ENCODE data around the gene CREBRF. TPM values are rescaled to one million over a fixed set of nuclear protein-coding genes. Genes with fewer than 3 reads are reported as not detected.

The CREBRF gene
- total and polyA plus RNA-seq, 2 donors (not counting 3 experiments of a cell fraction or from before 2014, with no cell fraction given): 2.7 to 8.8 TPM

- Histone ChIP-seq H4K20me1 (replicated peaks; ENCODE audit: control insufficient read depth, extremely low read depth, insufficient read depth, low read length) (no peaks in the 10 kb centered on the region), H3K27me3 (ENCODE audit: control insufficient read depth in 2 of 2, insufficient read depth in 2 of 2, low read length in 2 of 2) (no peaks in the 10 kb centered on the region), H3K4me2 (ENCODE audit: insufficient read depth, low read length) (peak overlapping the region; percentile 71), H3K9me1 (replicated peaks; ENCODE audit: control insufficient read depth, extremely low read depth, insufficient read depth, low read length) (no peaks in the 10 kb centered on the region), H3K4me1 (ENCODE audit: control insufficient read depth, extremely low read depth, insufficient read depth, low read length) (peaks cover 23% of the 10 kb centered on the region), H3K27ac (ENCODE audit: insufficient read depth, low read depth, low read length) (no peak overlapping the region), H2AFZ (ENCODE audit: low read depth, low read length) (peak overlapping the region; percentile 81), H3K79me2 (ENCODE audit: control insufficient read depth, insufficient read depth, low read length) (no peaks in the 10 kb centered on the region), H3K9me3 (replicated peaks; ENCODE audit: control insufficient read depth, insufficient read depth, low read length) (no peaks in the 10 kb centered on the region), H3K36me3 (ENCODE audit: control insufficient read depth in 2 of 2, extremely low read depth in 1 of 2, insufficient read depth in 2 of 2, low read length in 2 of 2) (no peaks in the 10 kb centered on the region), H3K4me3 (replicated peaks in 1 of 3; ENCODE audit: insufficient read depth in 1 of 3, low read depth in 1 of 3, low read length in 3 of 3) (peak overlapping the region; percentile 7 to 72 (median 48)), H3K9ac (replicated peaks; ENCODE audit: extremely low read depth, insufficient read depth, low read length) (peak overlapping the region; percentile 35)
- intact Hi-C loops (cut with micrococcal nuclease) (loop anchor here (5.0 kb wide), 2 partner anchors 237 to 862 kb away; no protein-coding TSS in a partner anchor), dilution Hi-C loops (cut with MboI; ENCODE audit: extremely low pct_ligation_motif_present, low sequenced_read_pairs) (no loop called here)
- CTCF ChIA-PET: interaction anchor here (1.5 kb wide), 1 partner anchor 71 kb away, joined by 4 read pairs; no protein-coding TSS in a partner anchor
- TF ChIP-seq CTCF (IDR thresholded peaks at IDR 0.05; ENCODE audit: extremely low read depth in 1 of 2, insufficient read depth in 1 of 2, low read depth in 1 of 2, low read length in 2 of 2) (no peak), MAX (IDR thresholded peaks at IDR 0.05; ENCODE audit: insufficient read depth, insufficient read length) (no peak), MYC (IDR thresholded peaks at IDR 0.05; ENCODE audit: low read depth, low read length) (no peak), EZH2 (IDR thresholded peaks at IDR 0.05; ENCODE audit: borderline replicate concordance, low read depth, low read length, severe bottlenecking) (no peak), POLR2A (IDR thresholded peaks at IDR 0.05; ENCODE audit: low read depth, low read length) (no peak), POLR2AphosphoS5 (IDR thresholded peaks at IDR 0.05; ENCODE audit: insufficient read depth, low read depth, low read length) (no peak), GATA2 (IDR thresholded peaks at IDR 0.05; ENCODE audit: insufficient read depth, insufficient read length, low read depth, low read length) (no peak), FOS (IDR thresholded peaks at IDR 0.05; ENCODE audit: borderline replicate concordance, insufficient read depth, low read length) (no peak), JUN (IDR thresholded peaks at IDR 0.05; ENCODE audit: borderline replicate concordance, insufficient read depth, insufficient read length, low read depth) (no peak)
- TSS peak; percentile 74 for BruUV-seq (replicated peaks)
- POLR2A ChIA-PET: no interaction called here
- DNase-seq (ENCODE audit: low read depth, low spot score): no peak
- no peak for FAIRE-seq
These were observed 500 bp upstream of the CREBRF start for GRCh38 chr5:173055722-173055982.
